ENCODE data around the gene ARL13B.
"Not testable (repeated sequence)": the region's sequence is repeated elsewhere in the genome, so short reads cannot be mapped to it uniquely, and the experiment has no call there.

The ARL13B gene

DNA sequence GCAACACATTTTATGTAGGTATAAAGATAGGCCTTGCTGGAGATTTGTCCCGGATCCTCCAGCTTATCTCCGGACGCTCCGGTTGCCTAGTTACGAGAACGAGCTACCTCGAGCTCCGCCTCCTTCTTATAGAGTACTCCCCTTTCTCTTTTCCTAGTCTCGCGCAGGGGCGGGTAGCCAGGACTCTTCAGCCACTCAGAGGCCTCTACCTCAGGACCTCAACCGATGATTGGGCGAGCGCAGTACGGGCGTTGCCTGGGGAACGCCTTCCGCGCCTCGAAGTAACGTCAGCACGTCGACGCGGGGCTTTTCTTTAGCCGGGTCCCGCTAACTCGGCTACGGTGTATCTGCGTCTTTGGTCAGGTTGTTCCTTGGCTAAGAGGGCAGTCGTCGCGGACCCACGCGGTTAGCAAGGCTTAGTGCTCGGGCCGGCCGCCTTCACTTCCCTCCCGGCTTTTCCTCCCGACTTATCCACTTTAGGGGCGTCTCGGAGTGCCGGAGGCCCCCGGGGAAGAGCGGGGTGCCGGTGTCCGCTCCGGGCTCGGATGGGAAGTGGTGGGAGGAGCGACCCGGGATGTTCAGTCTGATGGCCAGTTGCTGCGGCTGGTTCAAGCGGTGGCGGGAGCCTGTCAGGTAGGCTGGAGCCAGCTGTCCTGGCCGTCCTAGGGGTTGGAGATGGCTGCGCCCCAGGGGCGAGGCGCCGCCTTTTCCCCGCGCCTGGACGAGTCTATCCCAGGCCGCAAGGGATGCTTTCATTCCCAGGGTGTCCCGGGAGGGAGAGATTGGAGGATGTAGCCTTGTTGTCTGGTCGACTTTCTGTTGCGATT lies at the start of gene ARL13B:
ARL13B (plus strand) TSS at position 306 of the 827 bp plus-strand sequence; CDS start at position 575, 269 bp downstream.
- DNase-seq (ENCODE audit: low read depth): peak; percentile 94

DNA sequence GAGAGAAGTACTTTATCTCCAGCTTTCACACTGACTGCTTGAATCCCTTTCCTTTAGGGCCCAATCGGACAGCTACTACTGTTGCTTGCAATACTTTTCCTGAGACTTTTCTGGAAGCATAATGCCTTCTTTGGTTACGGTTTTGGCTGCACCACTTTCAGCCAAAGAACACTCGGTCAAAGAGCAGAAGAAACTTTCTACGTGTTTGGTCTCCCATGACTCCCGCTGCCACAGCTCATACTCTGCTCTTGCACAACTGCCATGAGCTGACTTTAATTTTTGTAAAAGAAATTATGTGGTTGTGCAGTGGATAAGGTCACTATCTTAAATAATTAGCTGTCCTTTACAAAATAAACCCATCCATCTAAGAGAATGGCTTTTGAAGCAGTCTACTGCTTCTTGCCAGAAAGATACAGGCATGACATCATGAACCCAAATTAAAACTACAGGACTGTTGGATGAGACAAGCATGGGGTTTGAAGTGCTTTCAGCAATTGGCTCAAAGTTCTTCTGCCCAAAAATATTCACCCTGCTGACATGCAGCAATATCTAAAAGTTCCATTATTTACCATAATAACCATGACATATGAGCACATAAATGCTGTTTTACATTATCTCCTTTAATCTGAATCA lies 48.2 kb upstream of the ARL13B start:
- no peak for DNase-seq (ENCODE audit: low read depth)

DNA sequence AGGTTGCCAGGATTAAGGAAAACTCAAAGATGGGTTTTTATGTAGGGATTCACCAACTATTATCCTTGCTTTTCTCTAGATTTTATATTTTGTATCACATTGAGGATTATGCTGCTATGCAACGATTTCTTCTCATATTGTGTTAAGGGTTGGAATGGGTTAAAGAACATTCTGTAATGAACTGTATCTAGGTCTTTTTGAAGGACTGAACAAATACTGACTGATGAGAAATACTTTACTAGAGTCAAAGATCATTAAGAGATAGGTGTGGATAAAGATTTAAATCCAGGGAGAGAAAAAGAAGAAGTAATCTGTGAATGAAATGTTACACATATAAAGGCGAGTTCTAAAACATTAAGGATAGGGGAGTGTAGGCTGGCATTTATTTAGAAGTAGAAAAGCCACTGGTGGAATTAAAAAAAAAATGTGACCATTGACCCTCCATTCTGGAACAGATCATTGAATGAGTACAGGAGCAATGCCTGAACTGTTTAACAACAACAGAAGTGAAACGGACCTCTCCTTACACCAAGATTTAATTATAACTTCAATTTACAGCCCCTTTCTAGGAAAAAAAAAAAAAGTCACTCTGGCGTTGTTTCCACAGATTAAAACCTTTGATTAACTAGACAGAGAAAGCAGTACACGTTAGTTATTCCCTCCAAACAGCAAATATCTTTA lies 45.4 kb upstream of the ARL13B start:
- no peak for DNase-seq (ENCODE audit: low read depth)

DNA sequence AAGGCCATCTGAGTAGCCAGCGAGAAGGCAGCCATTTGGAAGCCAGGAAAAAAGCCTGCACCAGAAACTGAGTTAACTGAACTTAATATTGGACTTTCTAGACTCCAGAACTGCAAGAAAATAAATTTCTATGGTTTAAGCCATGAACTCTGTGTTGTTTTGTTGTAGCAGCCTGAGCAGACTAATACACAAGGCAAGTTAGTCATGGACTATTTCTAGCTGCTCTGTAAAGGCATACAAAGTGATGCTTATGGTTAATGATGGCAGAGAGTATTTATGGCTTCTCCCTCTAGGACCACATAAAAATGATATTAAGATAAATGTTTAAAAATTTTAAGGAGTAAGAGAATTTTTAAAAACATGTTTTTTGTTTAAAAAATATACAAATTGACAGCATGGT lies 43.4 kb upstream of the ARL13B start:
- DNase-seq (ENCODE audit: low read depth): no peak

DNA sequence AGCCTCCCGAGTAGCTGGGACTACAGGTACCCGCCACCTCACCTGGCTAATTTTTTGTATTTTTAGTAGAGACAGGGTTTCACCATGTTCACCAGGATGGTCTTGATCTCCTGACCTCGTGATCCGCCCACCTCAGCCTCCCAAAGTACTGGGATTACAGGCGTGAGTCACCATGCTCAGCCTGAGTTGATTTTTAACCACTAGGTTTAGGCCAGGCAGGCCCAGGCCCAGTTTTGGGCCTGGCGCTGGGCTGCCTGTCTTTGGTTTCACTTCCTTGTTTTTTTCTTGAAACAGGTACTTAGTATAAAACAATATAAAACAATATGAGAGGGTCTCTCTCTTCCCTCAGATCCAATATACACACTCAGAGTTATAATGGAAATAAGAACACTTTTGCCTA lies 42.5 kb upstream of the ARL13B start:
- DNase-seq (ENCODE audit: low read depth): not testable (repeated sequence)

DNA sequence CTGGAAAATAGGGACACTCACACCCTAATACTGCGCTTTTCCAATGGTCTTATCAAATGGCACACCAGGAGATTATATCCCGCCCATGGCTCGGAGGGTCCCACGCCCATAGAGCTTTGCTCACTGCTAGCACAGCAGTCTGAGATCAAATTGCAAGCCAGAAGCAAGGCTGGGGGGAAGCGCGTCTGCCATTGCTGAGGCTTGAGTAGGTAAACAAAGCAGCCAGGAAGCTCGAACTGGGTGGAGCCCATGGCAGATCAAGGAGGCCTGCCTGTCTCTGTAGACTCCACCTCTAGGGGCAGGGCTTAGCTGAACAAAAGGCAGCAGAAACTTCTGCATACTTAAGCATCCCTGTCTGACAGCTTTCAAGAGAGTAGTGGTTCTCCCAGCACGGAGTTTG lies 30.0 kb upstream of the ARL13B start:
- not testable (repeated sequence) for DNase-seq (ENCODE audit: low read depth)

DNA sequence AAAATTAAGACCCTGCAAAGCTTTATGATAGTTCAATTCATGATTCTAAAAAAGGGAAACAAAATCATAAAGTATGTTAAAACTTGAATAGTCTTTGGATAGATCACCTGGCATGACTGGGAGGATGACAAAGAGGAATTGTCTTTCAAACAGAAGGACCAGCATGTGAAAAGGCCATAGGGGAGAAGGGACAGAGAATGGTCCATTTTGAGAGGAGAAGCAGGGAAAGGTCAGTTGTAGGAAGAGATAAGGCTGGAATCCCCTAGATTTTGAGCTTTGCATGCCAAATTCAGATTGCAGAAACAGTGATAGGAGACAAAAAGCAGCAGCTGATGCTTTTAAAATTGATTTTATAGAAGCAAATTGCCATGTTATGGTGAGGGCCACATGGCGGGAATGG lies 18.9 kb upstream of the ARL13B start:
- no peak for DNase-seq (ENCODE audit: low read depth)

DNA sequence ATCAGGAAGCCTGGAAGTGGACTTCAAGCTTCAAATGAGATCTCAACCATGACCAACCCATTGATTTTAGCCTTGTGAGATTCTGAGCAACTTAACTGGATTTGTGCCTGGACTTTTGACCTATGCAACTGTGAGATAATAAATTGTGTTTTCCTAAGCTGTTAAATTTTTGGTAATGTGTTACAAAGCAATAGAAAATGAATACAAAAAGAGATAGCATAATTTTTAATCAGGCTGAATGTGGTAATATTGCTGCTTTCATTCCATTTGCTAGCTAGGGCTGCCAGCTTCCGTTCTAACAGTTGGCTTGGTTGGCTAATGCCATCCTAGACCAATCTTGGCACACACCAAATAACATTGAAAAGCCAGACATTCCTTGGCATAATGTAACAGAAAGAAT lies 18.5 kb upstream of the ARL13B start:
- no peak for DNase-seq (ENCODE audit: low read depth)

DNA sequence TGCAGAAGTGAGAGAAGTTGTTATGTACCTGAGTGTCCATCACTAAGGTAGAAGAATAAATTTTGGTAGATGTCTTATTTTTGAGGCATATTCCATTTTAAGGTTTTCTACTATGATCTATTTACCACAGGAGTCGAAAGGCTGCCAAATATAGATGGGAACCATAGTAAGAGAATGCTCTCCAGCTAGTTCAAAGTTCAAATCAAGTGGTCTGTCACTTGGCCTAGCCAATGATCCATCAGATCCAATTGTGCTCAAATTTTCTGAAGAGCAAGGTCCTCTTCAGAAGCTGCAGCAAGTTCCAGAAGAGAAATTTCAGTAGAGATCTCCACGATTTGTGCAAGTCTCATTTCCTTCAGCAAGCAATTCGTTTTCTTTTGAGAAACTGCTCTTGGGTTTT lies 17.2 kb upstream of the ARL13B start:
- DNase-seq (ENCODE audit: low read depth): no peak

DNA sequence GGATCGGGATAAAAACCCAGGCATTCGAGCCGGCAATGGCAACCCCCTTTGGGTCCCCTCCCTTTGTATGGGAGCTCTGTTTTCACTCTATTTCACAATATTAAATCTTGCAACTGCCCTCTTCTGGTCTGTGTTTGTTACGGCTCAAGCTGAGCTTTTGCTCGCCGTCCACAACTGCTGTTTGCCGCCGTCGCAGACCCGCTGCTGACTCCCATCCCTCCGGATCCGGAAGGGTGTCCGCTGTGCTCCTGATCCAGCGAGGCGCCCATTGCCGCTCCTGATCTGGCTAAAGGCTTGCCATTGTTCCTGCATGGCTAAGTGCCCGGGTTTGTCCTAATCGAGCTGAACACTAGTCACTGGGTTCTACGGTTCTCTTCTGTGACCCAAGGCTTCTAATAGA lies 14.8 kb upstream of the ARL13B start:
- not testable (repeated sequence) for DNase-seq (ENCODE audit: low read depth)

DNA sequence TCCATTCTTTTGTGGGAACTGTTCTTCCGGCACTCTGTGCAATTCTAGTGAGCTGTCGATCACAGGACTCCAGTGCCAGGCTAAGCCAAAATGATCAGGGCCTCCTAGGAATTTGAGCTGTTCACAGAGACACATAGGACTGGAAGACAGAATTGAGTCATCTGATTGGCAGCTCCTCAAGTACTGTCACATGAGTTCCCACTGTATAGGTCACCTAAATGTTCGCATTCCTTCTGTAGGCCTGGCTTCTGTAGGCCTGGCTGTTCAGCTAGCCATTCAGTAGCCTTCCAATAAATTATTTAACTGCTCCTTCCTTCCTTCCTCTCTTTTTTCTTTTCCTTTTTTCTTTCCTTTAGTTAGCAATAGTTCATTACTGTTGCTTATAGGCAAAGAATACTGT lies 10.5 kb upstream of the ARL13B start:
- DNase-seq (ENCODE audit: low read depth): peak; percentile 48

DNA sequence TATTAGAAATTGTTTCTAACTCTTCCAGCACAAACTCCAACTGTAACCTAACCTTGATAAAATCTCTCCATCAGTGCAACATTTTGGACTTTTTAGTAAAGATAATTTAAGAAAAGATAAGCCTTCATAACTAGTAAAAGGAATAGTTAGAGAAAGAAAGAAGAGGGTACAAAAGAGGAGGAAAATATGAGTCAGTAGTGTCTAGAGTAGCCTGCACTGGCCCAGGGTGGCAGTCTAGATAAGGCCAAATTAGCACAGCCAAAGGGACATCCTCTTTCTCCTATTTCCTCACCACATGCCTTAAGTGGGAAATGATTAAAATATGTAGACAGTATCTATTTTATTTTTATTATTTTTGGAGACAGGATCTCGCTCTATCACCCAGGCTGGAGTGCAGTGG lies 10.0 kb upstream of the ARL13B start:
- no peak for DNase-seq (ENCODE audit: low read depth)

DNA sequence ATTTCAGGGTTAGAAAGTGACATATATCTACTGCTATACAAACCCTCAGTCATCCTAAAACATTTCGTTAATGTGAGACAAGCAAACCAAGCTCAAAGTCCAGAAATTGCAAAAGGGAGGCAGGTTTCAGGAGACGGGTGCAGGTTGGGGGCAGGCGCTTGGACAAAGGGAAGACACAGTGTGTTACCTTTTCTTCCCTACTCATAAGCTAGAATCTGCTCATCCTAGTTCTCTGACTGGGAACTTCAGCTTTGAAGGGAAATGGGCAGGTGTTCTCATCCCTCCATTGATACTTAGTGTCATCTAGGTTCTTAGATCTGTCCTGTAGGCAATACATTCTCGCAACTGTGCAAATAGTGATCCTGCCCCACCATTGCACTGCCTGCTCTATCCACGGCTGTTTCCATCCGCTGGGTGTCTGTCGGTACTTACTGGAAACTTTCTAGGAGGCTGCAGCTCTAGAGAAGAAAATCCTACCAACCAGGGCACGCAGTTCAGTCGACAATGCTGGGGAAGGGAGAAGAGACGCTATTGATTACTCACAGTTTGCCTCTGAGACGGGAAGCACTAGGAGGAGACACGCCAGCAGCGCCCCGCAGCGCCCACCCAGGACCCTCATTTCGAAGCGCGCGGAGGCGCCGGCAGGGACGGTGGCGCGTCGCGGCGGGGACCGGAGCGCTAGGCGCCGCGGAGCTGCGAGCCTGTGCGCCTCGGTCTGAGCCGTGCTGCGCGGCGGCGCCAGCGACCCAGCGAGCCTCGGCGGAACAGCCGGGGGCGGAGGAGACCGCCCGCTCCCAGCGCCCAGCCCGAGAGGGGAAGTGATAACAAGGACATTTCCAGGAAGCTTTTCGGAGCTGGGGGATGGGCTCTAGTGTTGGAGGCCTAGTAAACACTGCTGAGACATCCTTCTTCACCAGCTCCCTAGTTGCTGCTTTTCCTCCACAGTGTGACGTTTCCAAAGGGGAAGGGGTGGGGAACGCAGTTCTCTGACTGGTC lies 6.5 kb upstream of the ARL13B start, which contains the start of gene PROS1:
PROS1 (minus strand) TSS at position 766 of the 996 bp plus-strand sequence; CDS start at position 619, 147 bp downstream.
- peak; percentile 24 for DNase-seq (ENCODE audit: low read depth)

DNA sequence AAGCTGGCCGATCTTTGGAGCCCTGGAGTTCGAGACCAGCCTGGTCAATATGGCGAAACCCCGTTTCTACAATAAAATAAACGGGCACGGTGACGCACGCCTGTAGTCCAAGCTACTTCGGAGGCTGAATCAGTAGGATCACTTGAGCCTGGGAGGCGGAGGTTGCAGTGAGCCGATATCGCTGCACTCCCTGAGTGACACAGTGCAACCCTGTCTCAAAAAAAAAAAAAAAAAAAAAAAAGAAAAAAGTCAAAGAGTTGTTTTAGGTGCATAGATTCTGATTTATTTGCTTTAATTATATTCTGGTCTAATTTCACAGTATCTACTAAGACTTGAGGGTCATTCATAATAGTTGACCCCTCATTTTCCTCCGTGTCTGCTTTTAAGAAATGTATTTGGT lies 1.7 kb downstream of the ARL13B start:
- DNase-seq (ENCODE audit: low read depth): no peak

DNA sequence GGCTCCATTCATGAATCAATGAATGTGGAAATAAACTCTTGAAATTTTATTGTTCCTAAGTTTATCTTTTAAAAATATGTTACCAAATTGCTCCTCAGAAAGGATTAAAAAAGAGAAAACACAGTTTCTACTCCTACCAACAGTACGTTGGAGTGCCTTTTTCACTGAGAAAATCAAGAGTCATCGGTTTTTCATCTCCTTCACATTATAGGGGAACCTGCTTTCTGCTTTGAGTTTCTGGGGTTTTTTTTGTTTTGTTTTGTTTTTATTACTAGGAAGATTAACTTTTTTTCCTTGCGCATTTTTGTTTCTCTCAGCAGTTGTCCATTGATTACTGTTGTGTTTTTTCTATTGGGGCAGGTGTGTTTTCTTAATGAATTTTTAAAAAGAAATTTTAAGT lies 3.5 kb downstream of the ARL13B start:
- DNase-seq (ENCODE audit: low read depth): no peak

DNA sequence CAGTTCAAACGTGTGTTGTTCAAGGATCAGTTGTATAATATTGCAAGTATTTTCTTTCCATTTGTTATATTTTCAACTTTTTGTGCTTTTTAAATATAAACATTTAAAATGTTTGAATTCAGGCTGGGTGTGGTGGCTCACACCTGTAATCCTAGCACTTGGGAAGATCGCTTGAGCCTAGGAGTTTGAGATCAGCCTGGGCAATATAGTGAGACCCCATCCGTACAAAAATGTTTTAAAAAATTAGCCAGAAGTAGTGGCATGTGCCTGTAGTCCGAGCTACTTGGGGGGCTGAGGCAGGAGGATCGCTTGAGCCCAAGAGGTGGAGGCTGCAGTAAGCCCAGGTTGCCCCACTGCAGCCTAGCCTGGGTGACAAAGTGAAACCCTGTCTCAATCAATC lies 4.7 kb downstream of the ARL13B start:
- DNase-seq (ENCODE audit: low read depth): no peak

DNA sequence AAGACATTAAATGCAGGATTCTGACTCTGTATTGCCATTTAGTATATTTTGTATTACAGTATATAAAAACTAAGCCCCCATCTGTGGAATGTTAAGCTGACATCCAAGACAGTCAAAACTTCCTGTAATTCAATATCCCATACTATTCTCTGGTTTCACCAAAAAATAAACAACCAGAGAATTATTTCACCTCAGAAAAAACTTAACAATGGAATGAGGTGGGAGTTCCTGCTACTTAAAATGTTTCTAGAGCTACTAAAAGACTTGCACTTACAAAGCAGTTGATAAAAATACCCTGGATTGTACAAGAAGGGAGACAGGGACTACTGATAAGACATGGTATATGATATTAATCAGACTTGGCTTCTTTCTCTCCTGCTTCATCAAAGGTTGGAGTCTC lies 8.3 kb downstream of the ARL13B start:
- no peak for DNase-seq (ENCODE audit: low read depth)

DNA sequence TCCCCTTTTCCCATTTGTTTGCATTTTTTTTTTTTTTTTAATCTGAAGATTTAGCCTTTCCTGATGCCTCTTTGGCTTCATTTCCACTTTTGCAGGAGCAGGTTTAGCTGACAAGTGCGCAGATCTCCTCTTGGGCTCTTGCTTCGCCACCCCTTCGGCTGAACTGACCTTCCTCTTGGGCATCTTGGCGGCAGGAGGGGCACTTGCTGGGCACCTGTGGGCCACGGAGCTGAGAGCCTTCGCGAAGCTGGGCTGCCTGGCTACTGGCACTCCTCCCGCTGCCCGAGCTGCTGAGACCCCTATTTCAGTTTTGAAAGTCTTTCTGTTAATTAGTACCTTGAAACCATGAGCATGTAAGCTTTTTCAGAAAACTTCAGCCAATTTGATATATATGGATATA lies 8.8 kb downstream of the ARL13B start:
- DNase-seq (ENCODE audit: low read depth): no peak

DNA sequence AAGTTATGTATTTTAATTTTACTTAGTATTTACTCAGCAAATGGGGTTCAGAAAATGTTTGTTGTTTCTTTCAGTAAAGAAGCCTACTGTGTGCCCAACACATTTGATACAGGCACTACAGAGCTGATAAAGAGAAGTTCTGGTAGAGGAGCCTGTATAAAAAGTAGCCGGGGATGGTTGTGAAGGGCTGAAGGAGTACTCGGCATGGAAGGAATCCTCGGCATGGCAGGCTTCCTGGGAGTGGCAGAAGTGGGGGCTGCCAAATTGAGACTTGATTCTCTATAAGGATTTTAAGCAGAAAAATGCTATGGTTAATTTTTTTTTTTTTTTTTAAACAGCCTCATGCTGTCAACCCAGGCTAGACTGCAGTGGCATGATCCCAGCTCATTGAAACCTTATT lies 9.3 kb downstream of the ARL13B start:
- no peak for DNase-seq (ENCODE audit: low read depth)

DNA sequence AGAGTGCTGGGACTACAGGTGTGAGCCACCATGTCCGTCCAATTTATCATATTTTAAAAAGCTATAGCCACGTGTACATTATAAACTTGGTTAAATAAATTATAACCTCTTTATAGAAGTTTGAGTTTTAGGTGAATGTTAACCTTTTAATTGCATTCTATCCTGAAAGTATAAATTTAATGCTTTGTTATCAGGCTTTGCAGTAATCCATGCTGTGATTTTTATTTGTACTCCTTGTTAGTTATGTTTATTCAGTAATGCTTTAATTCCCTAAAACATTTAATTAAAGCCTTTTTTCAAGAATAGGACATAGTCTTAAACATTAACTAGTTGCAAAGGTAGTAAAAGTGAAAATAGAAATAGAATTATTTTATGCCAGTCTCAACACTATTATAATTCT lies 11.7 kb downstream of the ARL13B start:
- no peak for DNase-seq (ENCODE audit: low read depth)

DNA sequence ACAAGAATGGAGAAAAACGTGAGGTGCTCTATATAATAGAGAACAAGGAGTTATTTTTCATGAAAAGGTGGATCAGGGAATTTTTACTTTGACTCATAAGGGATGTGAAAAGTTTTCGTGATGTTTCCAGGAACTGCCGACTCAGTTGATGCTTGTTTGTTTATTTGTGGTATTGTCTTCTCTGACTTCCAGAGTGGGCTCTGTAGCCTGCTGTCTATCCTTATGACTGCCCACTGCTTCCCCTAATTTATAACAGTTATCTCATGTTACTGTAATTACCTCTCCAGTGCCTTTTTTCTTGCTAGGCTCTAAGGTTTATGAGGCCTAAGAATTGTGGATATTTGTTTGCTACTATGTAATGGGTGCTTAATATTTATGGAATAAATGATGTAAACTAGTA lies 12.3 kb downstream of the ARL13B start:
- no peak for DNase-seq (ENCODE audit: low read depth)

DNA sequence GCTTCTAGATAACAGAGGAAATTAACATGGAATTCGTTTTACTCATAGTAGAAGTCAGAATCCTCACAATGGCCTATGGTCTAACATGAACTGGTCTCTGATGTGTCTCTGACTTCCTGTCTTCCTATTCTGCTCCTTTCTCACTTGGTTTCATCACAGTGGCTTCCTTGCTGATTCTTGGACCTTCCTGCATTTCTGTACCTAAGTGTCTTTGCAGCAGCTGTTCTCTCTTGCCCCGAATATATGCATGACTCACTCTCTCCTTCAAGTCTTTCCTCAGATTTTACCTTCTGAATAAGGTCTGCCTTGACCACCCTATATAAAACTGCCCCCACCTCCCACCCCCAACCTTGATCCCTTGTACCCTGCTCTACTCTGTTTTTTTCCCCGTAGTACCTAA lies 14.1 kb downstream of the ARL13B start:
- DNase-seq (ENCODE audit: low read depth): no peak
